Prostate gland (tissue), 2 donors: ENCODE results near the gene CACNA2D4. TPM values are rescaled to one million over a fixed set of nuclear protein-coding genes. Genes with fewer than 3 reads are reported as not detected.

Source experiments
- DNase-seq: peaks from one replicate; pipeline ENCODE4 v3.0.0-alpha.2; 2019; ENCODE audit warnings: low spot score
- H3K27ac ChIP-seq, 2 donors: fragments of 200-600 bp; sonication (generic); 2 replicates each; pipeline ENCODE4 v1.5.1; 2017 to 2019
- H3K27me3 ChIP-seq: fragments of 200-600 bp; sonication (generic); replicated peaks from 2 replicates; pipeline ENCODE4 v1.5.1; 2019; ENCODE audit not compliant: insufficient read depth
- H3K36me3 ChIP-seq, 2 donors: fragments of 200-600 bp; sonication (generic); 1 replicate in 1 of 2; 2 replicates in 1 of 2; pipeline versions ENCODE4 v1.5.1 to v1.8.1; 2017 to 2019
- H3K4me1 ChIP-seq: fragments of 200-600 bp; sonication (generic); replicated peaks from 2 replicates; pipeline ENCODE4 v1.5.1; 2019
- H3K4me3 ChIP-seq, 2 donors: fragments of 200-600 bp; sonication (generic); 2 replicates each; pipeline ENCODE4 v1.5.1; 2017 to 2019
- H3K9me3 ChIP-seq: fragments of 200-600 bp; sonication (generic); 2 replicates; pipeline ENCODE4 v1.5.1; 2017
- CTCF ChIP-seq, 4 experiments: fragments of 200-600 bp in 2 of 4; fragments of 450-650 bp in 2 of 4; sonication (generic) in 2 of 4; IDR thresholded peaks; 1 replicate in 3 of 4; 2 replicates in 1 of 4; pipeline ENCODE4 v1.5.1; 2016 to 2019; ENCODE audit warnings: antibody characterized with exemption in 4 of 4, mild to moderate bottlenecking in 2 of 4, moderate library complexity in 2 of 4
- POLR2A ChIP-seq: fragments of 450-650 bp; IDR thresholded peaks from one replicate; pipeline ENCODE4 v1.6.1; 2016; ENCODE audit warnings: antibody characterized with exemption, mild to moderate bottlenecking
- POLR2AphosphoS5 ChIP-seq: sonication (generic); formaldehyde crosslinking; IDR thresholded peaks from one replicate; pipeline ENCODE4 v1.6.1; 2017; ENCODE audit warnings: antibody characterized with exemption
- WGBS: methylation state at CpG from one replicate; pipeline ENCODE4 v1.1.5; 2018; 5-methylcytosine and 5-hydroxymethylcytosine counted together
- intact Hi-C: fragments of 100-400 bp; cut with DNase I; formaldehyde crosslinking; loops from one replicate; pipeline ENCODE4 v1.14.2; 2022
- total RNA-seq, 2 donors: library from RNA; depleted of rRNA; stranded (reverse); fragments of >200 nt; gene quantifications; one replicate each; pipeline ENCODE4 v1.1.0, GENCODE V29; 2016

The CACNA2D4 gene
- total RNA-seq, 2 donors from 2014 or later, result 1.4 to 9.4 TPM

DNA sequence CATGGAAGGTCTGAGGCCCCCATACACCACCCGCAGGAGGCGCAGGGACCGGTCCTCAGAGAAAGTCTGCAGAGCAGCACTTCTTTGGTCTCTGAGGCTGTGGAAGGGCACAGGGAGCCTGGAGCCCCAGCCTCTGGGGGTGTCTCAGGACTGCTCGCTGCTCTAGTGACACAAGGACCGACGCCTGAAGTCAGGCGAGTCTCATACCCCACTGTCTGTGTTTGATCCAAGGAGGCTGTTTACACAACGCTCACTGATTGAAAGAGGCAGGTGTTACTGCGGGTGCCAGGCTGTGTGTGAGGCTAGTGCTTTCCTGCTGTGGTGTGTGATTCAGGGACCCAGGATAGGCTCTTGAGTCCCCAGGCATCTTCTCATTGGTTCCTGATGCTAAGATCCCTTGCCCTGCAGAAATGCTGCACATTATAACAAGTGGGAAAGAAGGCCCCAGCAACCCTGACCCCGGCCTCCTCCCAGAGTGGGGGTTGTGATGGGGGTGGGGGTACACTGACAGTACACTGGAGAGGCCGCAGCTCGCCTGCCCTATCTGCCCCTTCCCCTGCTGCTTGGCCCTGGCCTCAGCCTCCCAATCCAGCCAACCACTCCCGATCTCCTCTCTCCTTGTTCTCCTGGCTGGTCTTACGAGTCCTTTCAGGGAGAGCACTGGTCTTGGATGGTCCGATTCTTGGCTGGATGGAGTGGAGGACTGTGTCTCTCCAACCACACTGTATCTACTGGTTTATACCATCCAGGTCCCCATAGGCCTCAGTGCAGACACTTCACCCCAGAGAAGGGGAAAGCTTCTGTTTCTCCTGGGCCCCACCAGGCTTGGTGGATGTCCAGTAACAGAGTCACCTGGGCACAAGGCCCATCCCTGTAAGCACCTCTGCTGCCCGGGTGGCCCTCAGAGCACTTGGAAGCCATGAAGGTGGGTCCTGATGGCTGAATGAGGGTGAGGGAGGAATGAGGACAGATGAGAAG, 6.6 kb downstream of the CACNA2D4 start:
- no peak for DNase-seq
- TF ChIP-seq CTCF (IDR thresholded peaks at IDR 0.05) (no peak), POLR2A (no peak), POLR2AphosphoS5 (no peak)
- intact Hi-C loops, result no loop called here
- no peaks in the 10 kb centered on the region for H3K4me1 ChIP-seq
- 86% methylated on average over 16 of the region's 16 CpGs for WGBS
- no peaks in the 10 kb centered on the region for H3K9me3 ChIP-seq
- H3K36me3 ChIP-seq, result no peaks in the 10 kb centered on the region
- H3K27me3 ChIP-seq, result no peaks in the 10 kb centered on the region
- no peak overlapping the region for H3K4me3 ChIP-seq
- H3K27ac ChIP-seq, result no peak overlapping the region

- H3K9me3 ChIP-seq, result no peaks in the 10 kb centered on the region
- DNase-seq, result no peak
- no peak overlapping the region for H3K4me3 ChIP-seq
- intact Hi-C loops, result no loop called here
- no peaks in the 10 kb centered on the region for H3K36me3 ChIP-seq
- no peak overlapping the region for H3K27ac ChIP-seq
- no peaks in the 10 kb centered on the region for H3K4me1 ChIP-seq
- no peaks in the 10 kb centered on the region for H3K27me3 ChIP-seq
- TF ChIP-seq POLR2AphosphoS5 (no peak), CTCF (IDR thresholded peaks at IDR 0.05) (no peak)
- WGBS, result 94% methylated on average over 3 of the region's 3 CpGs
Observed at GRCh38 chr12:1910468-1910867, 8.0 kb downstream of the CACNA2D4 start.

- no peaks in the 10 kb centered on the region for H3K4me1 ChIP-seq
Observed at GRCh38 chr12:1908758-1909157, 9.7 kb downstream of the CACNA2D4 start.

DNA sequence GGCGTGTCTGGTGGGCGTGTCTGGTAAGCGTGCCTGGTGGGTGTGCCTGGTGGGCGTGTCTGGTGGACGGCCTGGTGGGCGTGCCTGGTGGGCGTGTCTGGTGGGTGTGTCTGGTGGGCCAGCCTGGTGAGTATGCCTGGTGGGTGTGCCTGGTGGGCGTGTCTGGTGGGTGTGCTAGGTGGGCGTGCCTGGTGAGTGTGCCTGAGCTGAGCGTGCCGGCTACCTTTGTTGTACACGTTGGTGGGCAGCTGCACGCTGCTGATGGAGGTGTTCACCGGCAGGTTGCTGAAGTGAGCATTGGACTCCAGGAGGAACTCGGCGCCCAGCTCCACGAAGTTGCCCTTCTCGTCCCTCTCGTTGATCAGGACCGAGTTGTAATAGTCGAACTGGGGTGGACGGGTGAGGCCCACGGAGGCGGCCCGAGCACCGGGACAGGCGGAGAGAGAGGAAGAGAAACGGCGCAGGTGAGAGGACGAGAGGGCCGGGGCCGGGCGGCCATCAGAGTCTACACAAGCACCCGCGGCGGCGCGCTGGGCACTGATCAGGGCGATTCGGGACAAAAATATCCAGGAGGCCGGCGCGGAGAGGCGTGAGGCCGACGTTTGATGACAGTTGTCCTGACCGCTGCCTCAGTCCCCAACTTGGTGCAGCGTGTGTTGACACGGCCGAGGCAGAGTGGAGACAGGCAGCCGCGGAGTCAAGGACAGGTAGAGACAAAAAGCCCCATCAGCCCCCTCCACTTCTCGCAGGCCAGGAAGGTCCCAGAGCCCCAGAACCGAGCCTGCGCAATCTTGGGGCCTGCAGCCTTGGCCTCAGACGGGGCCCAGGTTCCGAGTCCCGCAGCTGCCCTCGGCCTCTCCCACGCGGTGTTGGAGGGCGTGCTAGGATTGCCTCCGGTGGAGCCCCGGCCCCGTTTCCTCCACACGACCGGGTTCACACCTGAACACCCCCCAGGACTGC, 10.5 kb downstream of the CACNA2D4 start:
- H3K27ac ChIP-seq, result no peak overlapping the region
- TF ChIP-seq CTCF (IDR thresholded peaks at IDR 0.05), result no peak
- no peak for TF ChIP-seq POLR2AphosphoS5
- TF ChIP-seq POLR2A, result no peak
- no peaks in the 10 kb centered on the region for H3K36me3 ChIP-seq
- H3K27me3 ChIP-seq, result no peaks in the 10 kb centered on the region
- no peaks in the 10 kb centered on the region for H3K4me1 ChIP-seq
- H3K9me3 ChIP-seq, result no peaks in the 10 kb centered on the region
- 23% methylated on average over 57 of the region's 67 CpGs for WGBS
- intact Hi-C loops, result no loop called here
- H3K4me3 ChIP-seq, result peak overlapping the region in 1 of 2 donors; percentile 2
- no peak for DNase-seq

More at GRCh38 chr12:1908758-1909157, 9.7 kb downstream of the CACNA2D4 start:
- Histone ChIP-seq H3K9me3 (no peaks in the 10 kb centered on the region), H3K27me3 (no peaks in the 10 kb centered on the region), H3K36me3 (no peaks in the 10 kb centered on the region), H3K27ac (no peak overlapping the region), H3K4me3 (no peak overlapping the region)
- TF ChIP-seq POLR2AphosphoS5 (no peak), POLR2A (no peak), CTCF (IDR thresholded peaks at IDR 0.05) (no peak)
- no peak for DNase-seq
- 95% methylated on average over 19 of the region's 26 CpGs for WGBS
- intact Hi-C loops, result no loop called here
